Camera-type eye (tissue), 1 donor: ENCODE results near the gene NAGS. TPM values are rescaled to one million over a fixed set of nuclear protein-coding genes. Genes with fewer than 3 reads are reported as not detected.

Source experiments
- total RNA-seq: library from RNA; depleted of rRNA; stranded (reverse); fragments of >200 nt; gene quantifications from one replicate; pipeline ENCODE4 v1.2.3, GENCODE V29; 2014

Gene NAGS, protein sequence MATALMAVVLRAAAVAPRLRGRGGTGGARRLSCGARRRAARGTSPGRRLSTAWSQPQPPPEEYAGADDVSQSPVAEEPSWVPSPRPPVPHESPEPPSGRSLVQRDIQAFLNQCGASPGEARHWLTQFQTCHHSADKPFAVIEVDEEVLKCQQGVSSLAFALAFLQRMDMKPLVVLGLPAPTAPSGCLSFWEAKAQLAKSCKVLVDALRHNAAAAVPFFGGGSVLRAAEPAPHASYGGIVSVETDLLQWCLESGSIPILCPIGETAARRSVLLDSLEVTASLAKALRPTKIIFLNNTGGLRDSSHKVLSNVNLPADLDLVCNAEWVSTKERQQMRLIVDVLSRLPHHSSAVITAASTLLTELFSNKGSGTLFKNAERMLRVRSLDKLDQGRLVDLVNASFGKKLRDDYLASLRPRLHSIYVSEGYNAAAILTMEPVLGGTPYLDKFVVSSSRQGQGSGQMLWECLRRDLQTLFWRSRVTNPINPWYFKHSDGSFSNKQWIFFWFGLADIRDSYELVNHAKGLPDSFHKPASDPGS
- total RNA-seq, result 0.88 TPM

GRCh38 chr17:44004077-44004760 is at the start of gene NAGS:
NAGS (plus strand) TSS chr17:44004622; CDS start chr17:44004664, 42 bp downstream.

DNA sequence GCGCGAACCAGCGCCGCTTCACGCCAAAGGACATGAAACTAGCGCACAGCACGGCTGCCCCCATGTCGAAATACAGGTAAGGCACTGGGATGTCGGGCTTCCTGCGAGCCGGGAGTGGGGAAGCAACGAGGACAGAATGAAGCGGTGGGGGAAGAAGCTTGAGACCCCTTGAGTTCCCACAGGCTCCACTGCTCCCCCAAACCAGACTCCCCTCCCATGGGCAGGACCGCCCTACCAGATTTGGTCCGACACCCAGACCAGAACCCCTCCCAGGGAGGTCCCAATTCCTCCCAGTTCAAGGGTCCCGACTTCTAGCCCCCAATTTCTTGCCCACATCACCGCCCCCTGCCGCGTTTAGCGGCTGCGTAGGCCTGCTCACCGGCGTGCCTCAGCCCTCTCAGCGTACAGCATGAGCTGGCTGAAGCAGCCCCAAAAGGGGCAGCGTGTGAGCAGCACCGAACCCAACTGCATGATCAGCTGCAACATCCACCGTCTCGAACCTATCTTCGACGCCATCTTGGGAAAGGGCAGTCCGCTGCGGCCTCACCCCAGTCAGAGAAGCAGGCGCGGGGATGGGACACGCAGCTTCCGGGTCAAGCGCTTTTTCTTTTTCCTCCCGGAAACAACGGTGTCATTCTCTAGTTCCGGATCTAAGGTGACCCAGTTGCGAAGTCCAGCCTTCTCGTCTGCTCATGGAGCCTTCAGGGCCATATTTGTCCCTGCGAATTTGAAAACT is 10.2 kb downstream of the NAGS start, which contains the start of gene TMEM101:
TMEM101 (minus strand) TSS at position 527 of the 736 bp plus-strand sequence; CDS start at position 516, 11 bp downstream.

Other genes starting within 250 kb of the NAGS start
- gene SOST, start 245.8 kb upstream of the NAGS start, total RNA-seq, result 0.22 TPM
- gene DUSP3, start 225.6 kb upstream of the NAGS start, total RNA-seq, result 44.6 TPM
- not detected for gene CFAP97D1, start 224.2 kb upstream of the NAGS start, total RNA-seq
- gene MPP3, start 171.5 kb upstream of the NAGS start, total RNA-seq, result 21.7 TPM
- gene CD300LG, start 157.4 kb upstream of the NAGS start, total RNA-seq, result 0.38 TPM
- 24.1 TPM for gene MPP2, start 97.1 kb upstream of the NAGS start, total RNA-seq
- not detected for gene PPY, start 62.1 kb upstream of the NAGS start, total RNA-seq
- not detected for gene PYY, start 50.7 kb upstream of the NAGS start, total RNA-seq
- gene TMEM101, start 10.3 kb downstream of the NAGS start, total RNA-seq, result 35.7 TPM
- 23.1 TPM for gene LSM12, start 62.0 kb downstream of the NAGS start, total RNA-seq
- gene G6PC3, start 66.1 kb downstream of the NAGS start, total RNA-seq, result 28.3 TPM
- gene HDAC5, start 119.0 kb downstream of the NAGS start, total RNA-seq, result 117 TPM
- 2.0 TPM for gene HROB, start 137.3 kb downstream of the NAGS start, total RNA-seq
- gene ASB16, start 166.1 kb downstream of the NAGS start, total RNA-seq, result 2.4 TPM
- 32.6 TPM for gene TMUB2, start 182.3 kb downstream of the NAGS start, total RNA-seq
- gene ATXN7L3, start 195.3 kb downstream of the NAGS start, total RNA-seq, result 43.7 TPM
- gene UBTF, start 215.1 kb downstream of the NAGS start, total RNA-seq, result 133 TPM